CD4-positive, alpha-beta memory T cell (primary cell): ENCODE results near the gene SNAP91. TPM values are rescaled to one million over a fixed set of nuclear protein-coding genes. Genes with fewer than 3 reads are reported as not detected.

Experiments
- CTCF ChIA-PET: fragments of 350-600 bp; sonication (Branson Sonifier 250); formaldehyde crosslinking; loops from one replicate; lab custom pipeline; 2021; ENCODE audit warnings: inconsistent platforms; ENCODE audit not compliant: partially characterized antibody; lab: Charles Lee
- POLR2A ChIA-PET: fragments of 350-600 bp; sonication (Branson Sonifier 250); formaldehyde crosslinking; loops from one replicate; lab custom pipeline; 2021; ENCODE audit not compliant: partially characterized antibody; lab: Charles Lee
- DNase-seq, 5 donors: peaks; one replicate each; pipeline versions ENCODE4 v3.0.0 to v3.0.0-alpha.2; 2020 to 2022; ENCODE audit warnings: mixed read lengths in 1 of 5
- H3K27ac ChIP-seq: one replicate; pipeline ENCODE4 v1.7.0; 2013; ENCODE audit warnings: low read depth, low read length
- H3K27me3 ChIP-seq: 2 replicates; pipeline ENCODE4 v1.7.0; 2013; ENCODE audit warnings: mild to moderate bottlenecking, low read length, moderate library complexity; ENCODE audit not compliant: insufficient read depth
- H3K36me3 ChIP-seq: 2 replicates; pipeline ENCODE4 v1.7.0; 2013; ENCODE audit warnings: mild to moderate bottlenecking, low read length, moderate library complexity; ENCODE audit not compliant: insufficient read depth
- H3K4me1 ChIP-seq: 2 replicates; pipeline ENCODE4 v1.7.0; 2013; ENCODE audit warnings: mild to moderate bottlenecking, low read length, moderate library complexity; ENCODE audit not compliant: insufficient read depth
- H3K4me3 ChIP-seq, 2 donors: one replicate each; pipeline ENCODE4 v1.7.0; 2013; ENCODE audit warnings: low read length in 2 of 2, mild to moderate bottlenecking in 1 of 2
- H3K9me3 ChIP-seq, 2 donors: one replicate each; pipeline ENCODE4 v1.7.0; 2013; ENCODE audit warnings: low read length in 2 of 2, control low read depth in 1 of 2; ENCODE audit not compliant: control insufficient read depth in 1 of 2
- H3K27ac Mint-ChIP-seq, 7 donors: one replicate each; pipeline ENCODE4 v1.8.0; 2020 to 2021; ENCODE audit warnings: mixed read lengths in 7 of 7, mild to moderate bottlenecking in 6 of 7, inconsistent platforms in 3 of 7, moderate library complexity in 3 of 7
- H3K27me3 Mint-ChIP-seq, 2 donors: one replicate each; pipeline ENCODE4 v1.8.0; 2020 to 2021; ENCODE audit warnings: mixed read lengths in 2 of 2
- H3K36me3 Mint-ChIP-seq, 2 donors: one replicate each; pipeline ENCODE4 v1.8.0; 2020 to 2021; ENCODE audit warnings: mixed read lengths in 2 of 2, inconsistent platforms in 1 of 2, mild to moderate bottlenecking in 1 of 2
- H3K4me1 Mint-ChIP-seq, 4 donors: one replicate each; pipeline ENCODE4 v1.8.0; 2020 to 2021; ENCODE audit warnings: mixed read lengths in 4 of 4, mild to moderate bottlenecking in 1 of 4
- H3K4me3 Mint-ChIP-seq, 8 donors: one replicate each; pipeline ENCODE4 v1.8.0; 2020 to 2021; ENCODE audit warnings: mixed read lengths in 8 of 8, mild to moderate bottlenecking in 7 of 8, moderate library complexity in 6 of 8, inconsistent platforms in 3 of 8
- H3K9me3 Mint-ChIP-seq, 8 donors: one replicate each; pipeline ENCODE4 v1.8.0; 2020 to 2021; ENCODE audit warnings: mixed read lengths in 8 of 8, mild to moderate bottlenecking in 5 of 8, inconsistent platforms in 3 of 8, moderate library complexity in 1 of 8
- intact Hi-C: fragments of 100-400 bp; cut with micrococcal nuclease; formaldehyde crosslinking; loops from one replicate; pipeline ENCODE4 v1.15.1; 2023
- polyA plus RNA-seq, 2 donors: library from polyadenylated mRNA; unstranded; fragments of 300-500 nt; fragmentation: Illumina TruSeq; gene quantifications; one replicate each; pipeline ENCODE4 v1.2.3, GENCODE V29; 2021
- total RNA-seq, 2 experiments: library from RNA; stranded (reverse); gene quantifications; one replicate each; pipeline ENCODE4 v1.2.3, GENCODE V29; 2021

Gene SNAP91
- total and polyA plus RNA-seq, 4 experiments from 2014 or later: not detected

DNA sequence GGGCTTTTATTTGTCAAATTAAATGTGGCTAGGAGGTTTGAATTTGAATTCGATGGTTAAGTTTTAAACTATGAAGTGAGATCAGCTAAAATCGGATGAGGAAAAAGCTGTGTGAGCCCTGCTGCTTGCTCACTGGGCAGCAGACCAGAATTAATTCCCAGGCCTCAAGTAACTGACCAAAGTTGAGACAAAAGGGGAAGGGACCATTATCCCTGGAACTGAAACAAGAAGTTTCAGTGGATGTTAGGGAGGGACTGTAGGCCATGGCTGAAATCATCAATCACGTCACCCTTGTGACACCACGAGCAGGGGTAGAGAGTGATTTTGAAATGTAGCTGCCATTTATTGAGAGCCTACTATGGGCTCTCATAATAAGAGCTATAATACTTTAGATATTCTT, 203.5 kb downstream of the SNAP91 start:
- Mint-ChIP-seq H3K36me3 (no peaks in the 10 kb centered on the region), H3K27me3 (peaks cover 2 to 11% of the 10 kb centered on the region in 2 donors), H3K27ac (no peak overlapping the region), H3K4me1 (no peaks in the 10 kb centered on the region), H3K4me3 (no peak overlapping the region), H3K9me3 (peaks cover 0 to 3% (median 0%) of the 10 kb centered on the region in 8 donors)
- no peak for DNase-seq
- no peaks in the 10 kb centered on the region for H3K9me3 ChIP-seq
- no peak overlapping the region for H3K4me3 ChIP-seq
- ChIA-PET CTCF (interaction anchor here (0.9 to 2.9 kb wide), 3 partner anchors 7 to 91 kb away, joined by 3 to 12 read pairs (median 3); partner anchors contain the start of gene PRSS35), POLR2A (no interaction called here)
- intact Hi-C loops: no loop called here
- no peak overlapping the region for H3K27ac ChIP-seq
- H3K36me3 ChIP-seq: no peaks in the 10 kb centered on the region
- H3K27me3 ChIP-seq: no peaks in the 10 kb centered on the region
- H3K4me1 ChIP-seq: no peaks in the 10 kb centered on the region

Other genes with a start within 250 kb of the SNAP91 start
- under 1 TPM in 1 of 2 experiments, not detected in 1; 0.39 TPM for gene PRSS35, start 196.6 kb downstream of the SNAP91 start, total RNA-seq
- gene PRSS35, start 196.6 kb downstream of the SNAP91 start, polyA plus RNA-seq: under 1 TPM in 1 of 2 donors, not detected in 1; 0.21 TPM
- not detected for gene RIPPLY2, start 144.3 kb upstream of the SNAP91 start, total RNA-seq
- not detected for gene RIPPLY2, start 144.3 kb upstream of the SNAP91 start, polyA plus RNA-seq
- 10 to 100 TPM; 24.0 to 26.2 TPM for gene CYB5R4, start 150.6 kb upstream of the SNAP91 start, total RNA-seq
- gene CYB5R4, start 150.6 kb upstream of the SNAP91 start, polyA plus RNA-seq: 10 to 100 TPM; 32.0 to 45.2 TPM